WTC11 (cell line): ENCODE data around the gene WWP2. TPM values are rescaled to one million over a fixed set of nuclear protein-coding genes. Genes with fewer than 3 reads are reported as not detected.
A peak's percentile ranks its signal among the peaks of the same experiment; 100 is the strongest.

ENCODE experiments used
- ATAC-seq: fragments of 200-7000 bp; cut with Tn5 transposase; 2 replicates; pipeline ENCODE4 v1.10.0; 2021; ENCODE audit warnings: mild to moderate bottlenecking, moderate library complexity
- CTCF ChIA-PET: fragments of 300-600 bp; sonication (Branson Sonifier 250); formaldehyde crosslinking; loops from one replicate; lab custom pipeline; 2021; ENCODE audit warnings: antibody characterized with exemption; lab: Charles Lee
- POLR2A ChIA-PET: fragments of 350-600 bp; sonication (Branson Sonifier 250); formaldehyde crosslinking; loops from one replicate; lab custom pipeline; 2021; ENCODE audit warnings: antibody characterized with exemption; lab: Charles Lee
- DNase-seq: peaks from one replicate; pipeline ENCODE4 v3.0.0; 2021; ENCODE audit warnings: low spot score
- H3K27ac Mint-ChIP-seq: 2 replicates; pipeline ENCODE4 v1.8.0; 2021; ENCODE audit warnings: mixed read lengths
- H3K27me3 Mint-ChIP-seq: 2 replicates; pipeline ENCODE4 v1.8.0; 2021; ENCODE audit warnings: low read depth, mild to moderate bottlenecking, moderate library complexity, mixed read lengths
- H3K36me3 Mint-ChIP-seq: 2 replicates; pipeline ENCODE4 v1.8.0; 2021; ENCODE audit warnings: mixed read lengths
- H3K4me1 Mint-ChIP-seq: 2 replicates; pipeline ENCODE4 v1.8.0; 2022; ENCODE audit warnings: mixed read lengths
- H3K4me3 Mint-ChIP-seq: 2 replicates; pipeline ENCODE4 v1.8.0; 2021; ENCODE audit warnings: mild to moderate bottlenecking, moderate library complexity, mixed read lengths
- H3K9me3 Mint-ChIP-seq: 2 replicates; pipeline ENCODE4 v1.8.0; 2021; ENCODE audit warnings: mixed read lengths
- ATF1 ChIP-seq: sonication (generic); formaldehyde crosslinking; IDR thresholded peaks from 2 replicates; pipeline ENCODE4 v1.8.1; 2023; ENCODE audit warnings: mild to moderate bottlenecking, moderate library complexity, missing genetic modification reagents
- CREB1 ChIP-seq: sonication (generic); formaldehyde crosslinking; IDR thresholded peaks from 2 replicates; pipeline ENCODE4 v1.8.0; 2023; ENCODE audit warnings: mild to moderate bottlenecking, missing genetic modification reagents
- CREM ChIP-seq: sonication (generic); formaldehyde crosslinking; IDR thresholded peaks from 2 replicates; pipeline ENCODE4 v1.8.1; 2022; ENCODE audit warnings: mild to moderate bottlenecking, missing genetic modification reagents, moderate library complexity
- ETV6 ChIP-seq: sonication (generic); formaldehyde crosslinking; IDR thresholded peaks from 2 replicates; pipeline ENCODE4 v1.8.1; 2022; ENCODE audit warnings: mild to moderate bottlenecking, missing genetic modification reagents
- FOXK1 ChIP-seq: sonication (generic); formaldehyde crosslinking; IDR thresholded peaks from 2 replicates; pipeline ENCODE4 v1.8.0; 2022; ENCODE audit warnings: mild to moderate bottlenecking, moderate library complexity, missing genetic modification reagents
- NFE2L1 ChIP-seq: sonication (generic); formaldehyde crosslinking; IDR thresholded peaks from 2 replicates; pipeline ENCODE4 v1.8.1; 2023; ENCODE audit warnings: missing genetic modification reagents
- NR1H2 ChIP-seq: sonication (generic); formaldehyde crosslinking; IDR thresholded peaks from 2 replicates; pipeline ENCODE4 v1.9.0; 2021; ENCODE audit warnings: mild to moderate bottlenecking, moderate library complexity, missing genetic modification reagents
- OVOL2 ChIP-seq: fragments of 250-450 bp; sonication (Bioruptor Pico); IDR thresholded peaks from 2 replicates; pipeline ENCODE4 v1.9.0; 2021; ENCODE audit warnings: mild to moderate bottlenecking, borderline replicate concordance
- RELA ChIP-seq: sonication (generic); formaldehyde crosslinking; IDR thresholded peaks from 2 replicates; pipeline ENCODE4 v1.8.1; 2022; ENCODE audit warnings: missing genetic modification reagents, mild to moderate bottlenecking, borderline replicate concordance
- SMAD3 ChIP-seq: sonication (generic); formaldehyde crosslinking; IDR thresholded peaks from 2 replicates; pipeline ENCODE4 v1.8.0; 2022; ENCODE audit warnings: missing genetic modification reagents, mild to moderate bottlenecking, borderline replicate concordance
- SMAD4 ChIP-seq: sonication (generic); formaldehyde crosslinking; IDR thresholded peaks from 2 replicates; pipeline ENCODE4 v1.8.0; 2022; ENCODE audit warnings: mild to moderate bottlenecking, missing genetic modification reagents
- SOX15 ChIP-seq: fragments of 250-450 bp; sonication (Bioruptor Pico); IDR thresholded peaks from 2 replicates; pipeline ENCODE4 v1.9.0; 2021; ENCODE audit warnings: mild to moderate bottlenecking
- SP1 ChIP-seq: sonication (generic); formaldehyde crosslinking; conservative IDR thresholded peaks from 2 replicates; pipeline ENCODE4 v1.8.1; 2022; ENCODE audit warnings: missing genetic modification reagents
- TEAD1 ChIP-seq: sonication (generic); formaldehyde crosslinking; IDR thresholded peaks from 2 replicates; pipeline ENCODE4 v1.8.0; 2022; ENCODE audit warnings: mild to moderate bottlenecking, missing genetic modification reagents
- ZNF121 ChIP-seq: sonication (generic); formaldehyde crosslinking; IDR thresholded peaks from 2 replicates; pipeline ENCODE4 v1.8.0; 2023; ENCODE audit warnings: missing genetic modification reagents
- ZNF219 ChIP-seq: sonication (generic); formaldehyde crosslinking; IDR thresholded peaks from 2 replicates; pipeline ENCODE4 v1.8.0; 2023; ENCODE audit warnings: missing genetic modification reagents, mild to moderate bottlenecking, borderline replicate concordance
- ZNF396 ChIP-seq: fragments of 250-450 bp; sonication (Bioruptor Pico); IDR thresholded peaks from 2 replicates; pipeline ENCODE4 v1.8.0; 2021; ENCODE audit warnings: mild to moderate bottlenecking, moderate library complexity, borderline replicate concordance
- total RNA-seq: library from RNA; stranded (reverse); gene quantifications from 3 replicates; pipeline ENCODE4 v1.2.3, GENCODE V29; 2021
- TF ChIP-seq, protein P1 (sequence below): sonication (generic); formaldehyde crosslinking; IDR thresholded peaks from 2 replicates; pipeline ENCODE4 v1.8.1; 2023; ENCODE audit warnings: mild to moderate bottlenecking, missing genetic modification reagents, moderate library complexity
- TF ChIP-seq, protein P2 (sequence below): sonication (generic); formaldehyde crosslinking; IDR thresholded peaks from 2 replicates; pipeline ENCODE4 v1.8.1; 2023; ENCODE audit warnings: mild to moderate bottlenecking, missing genetic modification reagents
- TF ChIP-seq, protein P3 (sequence below): sonication (generic); formaldehyde crosslinking; IDR thresholded peaks from 2 replicates; pipeline ENCODE4 v1.8.1; 2023; ENCODE audit warnings: mild to moderate bottlenecking, missing genetic modification reagents, moderate library complexity
- TF ChIP-seq, protein P4 (sequence below): sonication (generic); formaldehyde crosslinking; IDR thresholded peaks from 2 replicates; pipeline ENCODE4 v1.8.0; 2022; ENCODE audit warnings: mild to moderate bottlenecking, missing genetic modification reagents
- TF ChIP-seq, protein P5 (sequence below): sonication (generic); formaldehyde crosslinking; IDR thresholded peaks from 2 replicates; pipeline ENCODE4 v1.8.0; 2023; ENCODE audit warnings: missing genetic modification reagents, mild to moderate bottlenecking, borderline replicate concordance
- TF ChIP-seq, protein P6 (sequence below): sonication (generic); formaldehyde crosslinking; conservative IDR thresholded peaks from 2 replicates; pipeline ENCODE4 v1.8.1; 2023; ENCODE audit warnings: mild to moderate bottlenecking, low read depth, missing genetic modification reagents, moderate library complexity
- TF ChIP-seq, protein P7 (sequence below): sonication (generic); formaldehyde crosslinking; IDR thresholded peaks from 2 replicates; pipeline ENCODE4 v1.8.1; 2022; ENCODE audit warnings: low read depth, mild to moderate bottlenecking, moderate library complexity, missing genetic modification reagents, borderline replicate concordance

The WWP2 gene
- total RNA-seq, 1 experiment from 2014 or later, result 39.1 TPM

DNA sequence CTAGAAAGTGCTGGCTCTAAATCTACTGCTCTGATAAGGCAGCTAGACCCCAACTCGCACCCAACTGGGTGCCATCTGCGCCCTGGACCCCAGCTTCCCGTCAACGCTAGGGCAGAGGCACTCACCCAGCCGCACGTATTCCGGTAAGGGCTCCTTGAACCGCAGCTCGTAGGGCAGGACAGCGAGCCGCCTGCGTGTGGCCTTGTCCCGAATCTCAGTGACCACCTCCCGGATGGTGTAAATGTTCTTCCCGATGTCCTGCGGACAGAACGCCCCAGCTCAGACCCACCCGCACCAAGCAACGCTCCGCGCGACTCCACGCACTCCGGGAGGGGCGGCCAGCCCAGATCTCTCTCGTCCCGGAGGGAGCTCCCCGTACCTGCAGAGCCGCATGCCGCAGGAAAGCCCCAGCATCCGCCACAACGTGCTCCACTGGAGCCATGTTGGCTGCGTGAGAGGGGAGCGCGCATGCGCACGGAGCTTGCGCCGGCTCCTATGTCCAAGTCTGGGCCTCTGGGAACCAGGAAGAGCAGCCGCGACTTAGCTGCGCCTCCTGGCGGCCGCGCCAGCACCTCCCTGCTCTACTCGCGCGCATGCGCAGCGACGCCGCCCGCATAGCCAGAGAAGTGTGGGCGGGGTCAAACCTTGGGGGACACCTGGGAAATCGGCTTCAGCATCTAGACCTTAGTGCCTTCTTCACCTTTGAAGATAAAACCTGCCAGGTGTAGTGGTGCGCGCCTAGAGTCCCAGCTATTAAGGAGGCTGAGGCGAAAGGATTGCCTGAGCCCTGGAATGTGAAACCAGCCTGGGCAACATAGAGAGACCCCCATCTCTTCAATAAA, 7.4 kb upstream of the WWP2 start, which contains the start of gene NOB1:
NOB1 (minus strand) TSS at position 458 of the 842 bp plus-strand sequence; CDS start at position 442, 16 bp downstream.
- H3K27me3 Mint-ChIP-seq, result peaks cover 35% of the 10 kb centered on the region
- H3K4me3 Mint-ChIP-seq, result peak within 1 kb of the TSS; percentile 100
- ChIA-PET CTCF (interaction anchor here (0.5 to 2.7 kb wide), 39 partner anchors 9 to 538 kb away, joined by 3 to 36 read pairs (median 5); partner anchors contain the start of gene NQO1), POLR2A (interaction anchor here (0.5 to 1.4 kb wide), 7 partner anchors 8 to 522 kb away, joined by 3 to 7 read pairs (median 4); no protein-coding TSS in a partner anchor)
- peaks cover 31% of the 10 kb centered on the region for H3K36me3 Mint-ChIP-seq
- peak within 1 kb of the TSS; percentile 98 for H3K27ac Mint-ChIP-seq
- peak; percentile 99 for DNase-seq
- H3K4me1 Mint-ChIP-seq, result peaks cover 11% of the 10 kb centered on the region
- H3K9me3 Mint-ChIP-seq, result no peaks in the 10 kb centered on the region
- peak; percentile 93 for ATAC-seq
- TF ChIP-seq ETV6 (CRISPR knock-in tag), result 0 out of 2 replicates have a peak, but pooled peaks have one; percentile 67
- TF ChIP-seq SOX15 (CRISPR knock-in tag), result no peak
- peak; percentile 75 for TF ChIP-seq SP1 (CRISPR knock-in tag)
- TF ChIP-seq ATF1, result 0 out of 2 replicates have a peak, but pooled peaks have one; percentile 72
- TF ChIP-seq, protein P1, sequence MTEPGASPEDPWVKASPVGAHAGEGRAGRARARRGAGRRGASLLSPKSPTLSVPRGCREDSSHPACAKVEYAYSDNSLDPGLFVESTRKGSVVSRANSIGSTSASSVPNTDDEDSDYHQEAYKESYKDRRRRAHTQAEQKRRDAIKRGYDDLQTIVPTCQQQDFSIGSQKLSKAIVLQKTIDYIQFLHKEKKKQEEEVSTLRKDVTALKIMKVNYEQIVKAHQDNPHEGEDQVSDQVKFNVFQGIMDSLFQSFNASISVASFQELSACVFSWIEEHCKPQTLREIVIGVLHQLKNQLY (CRISPR knock-in tag), result 0 out of 2 replicates have a peak, but pooled peaks have one; percentile 61
- no peak for TF ChIP-seq OVOL2 (CRISPR knock-in tag)
- TF ChIP-seq ZNF219 (CRISPR knock-in tag), result 0 out of 2 replicates have a peak, but pooled peaks have one; percentile 34
- peak; percentile 90 for TF ChIP-seq TEAD1 (CRISPR knock-in tag)
- TF ChIP-seq SMAD3 (CRISPR knock-in tag), result 0 out of 2 replicates have a peak, but pooled peaks have one; percentile 47
- no peak for TF ChIP-seq ZNF396 (CRISPR knock-in tag)
- TF ChIP-seq, protein P2, sequence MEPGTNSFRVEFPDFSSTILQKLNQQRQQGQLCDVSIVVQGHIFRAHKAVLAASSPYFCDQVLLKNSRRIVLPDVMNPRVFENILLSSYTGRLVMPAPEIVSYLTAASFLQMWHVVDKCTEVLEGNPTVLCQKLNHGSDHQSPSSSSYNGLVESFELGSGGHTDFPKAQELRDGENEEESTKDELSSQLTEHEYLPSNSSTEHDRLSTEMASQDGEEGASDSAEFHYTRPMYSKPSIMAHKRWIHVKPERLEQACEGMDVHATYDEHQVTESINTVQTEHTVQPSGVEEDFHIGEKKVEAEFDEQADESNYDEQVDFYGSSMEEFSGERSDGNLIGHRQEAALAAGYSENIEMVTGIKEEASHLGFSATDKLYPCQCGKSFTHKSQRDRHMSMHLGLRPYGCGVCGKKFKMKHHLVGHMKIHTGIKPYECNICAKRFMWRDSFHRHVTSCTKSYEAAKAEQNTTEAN (CRISPR knock-in tag), result peak; percentile 76; the same call in 1 of the 2 replicates
- TF ChIP-seq, protein P3, sequence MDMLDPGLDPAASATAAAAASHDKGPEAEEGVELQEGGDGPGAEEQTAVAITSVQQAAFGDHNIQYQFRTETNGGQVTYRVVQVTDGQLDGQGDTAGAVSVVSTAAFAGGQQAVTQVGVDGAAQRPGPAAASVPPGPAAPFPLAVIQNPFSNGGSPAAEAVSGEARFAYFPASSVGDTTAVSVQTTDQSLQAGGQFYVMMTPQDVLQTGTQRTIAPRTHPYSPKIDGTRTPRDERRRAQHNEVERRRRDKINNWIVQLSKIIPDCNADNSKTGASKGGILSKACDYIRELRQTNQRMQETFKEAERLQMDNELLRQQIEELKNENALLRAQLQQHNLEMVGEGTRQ (CRISPR knock-in tag), result peak; percentile 51
- TF ChIP-seq NFE2L1 (CRISPR knock-in tag), result no peak
- TF ChIP-seq FOXK1 (CRISPR knock-in tag), result peak; percentile 71; the same call in 1 of the 2 replicates
- TF ChIP-seq SMAD4, result no peak
- TF ChIP-seq ZNF121 (CRISPR knock-in tag), result peak; percentile 90
- TF ChIP-seq, protein P4, sequence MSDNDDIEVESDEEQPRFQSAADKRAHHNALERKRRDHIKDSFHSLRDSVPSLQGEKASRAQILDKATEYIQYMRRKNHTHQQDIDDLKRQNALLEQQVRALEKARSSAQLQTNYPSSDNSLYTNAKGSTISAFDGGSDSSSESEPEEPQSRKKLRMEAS, result peak; percentile 97
- 0 out of 2 replicates have a peak, but pooled peaks have one; percentile 56 for TF ChIP-seq CREM
- no peak for TF ChIP-seq RELA
- TF ChIP-seq, protein P5, sequence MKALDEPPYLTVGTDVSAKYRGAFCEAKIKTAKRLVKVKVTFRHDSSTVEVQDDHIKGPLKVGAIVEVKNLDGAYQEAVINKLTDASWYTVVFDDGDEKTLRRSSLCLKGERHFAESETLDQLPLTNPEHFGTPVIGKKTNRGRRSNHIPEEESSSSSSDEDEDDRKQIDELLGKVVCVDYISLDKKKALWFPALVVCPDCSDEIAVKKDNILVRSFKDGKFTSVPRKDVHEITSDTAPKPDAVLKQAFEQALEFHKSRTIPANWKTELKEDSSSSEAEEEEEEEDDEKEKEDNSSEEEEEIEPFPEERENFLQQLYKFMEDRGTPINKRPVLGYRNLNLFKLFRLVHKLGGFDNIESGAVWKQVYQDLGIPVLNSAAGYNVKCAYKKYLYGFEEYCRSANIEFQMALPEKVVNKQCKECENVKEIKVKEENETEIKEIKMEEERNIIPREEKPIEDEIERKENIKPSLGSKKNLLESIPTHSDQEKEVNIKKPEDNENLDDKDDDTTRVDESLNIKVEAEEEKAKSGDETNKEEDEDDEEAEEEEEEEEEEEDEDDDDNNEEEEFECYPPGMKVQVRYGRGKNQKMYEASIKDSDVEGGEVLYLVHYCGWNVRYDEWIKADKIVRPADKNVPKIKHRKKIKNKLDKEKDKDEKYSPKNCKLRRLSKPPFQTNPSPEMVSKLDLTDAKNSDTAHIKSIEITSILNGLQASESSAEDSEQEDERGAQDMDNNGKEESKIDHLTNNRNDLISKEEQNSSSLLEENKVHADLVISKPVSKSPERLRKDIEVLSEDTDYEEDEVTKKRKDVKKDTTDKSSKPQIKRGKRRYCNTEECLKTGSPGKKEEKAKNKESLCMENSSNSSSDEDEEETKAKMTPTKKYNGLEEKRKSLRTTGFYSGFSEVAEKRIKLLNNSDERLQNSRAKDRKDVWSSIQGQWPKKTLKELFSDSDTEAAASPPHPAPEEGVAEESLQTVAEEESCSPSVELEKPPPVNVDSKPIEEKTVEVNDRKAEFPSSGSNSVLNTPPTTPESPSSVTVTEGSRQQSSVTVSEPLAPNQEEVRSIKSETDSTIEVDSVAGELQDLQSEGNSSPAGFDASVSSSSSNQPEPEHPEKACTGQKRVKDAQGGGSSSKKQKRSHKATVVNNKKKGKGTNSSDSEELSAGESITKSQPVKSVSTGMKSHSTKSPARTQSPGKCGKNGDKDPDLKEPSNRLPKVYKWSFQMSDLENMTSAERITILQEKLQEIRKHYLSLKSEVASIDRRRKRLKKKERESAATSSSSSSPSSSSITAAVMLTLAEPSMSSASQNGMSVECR, result peak; percentile 96
- TF ChIP-seq, protein P6, sequence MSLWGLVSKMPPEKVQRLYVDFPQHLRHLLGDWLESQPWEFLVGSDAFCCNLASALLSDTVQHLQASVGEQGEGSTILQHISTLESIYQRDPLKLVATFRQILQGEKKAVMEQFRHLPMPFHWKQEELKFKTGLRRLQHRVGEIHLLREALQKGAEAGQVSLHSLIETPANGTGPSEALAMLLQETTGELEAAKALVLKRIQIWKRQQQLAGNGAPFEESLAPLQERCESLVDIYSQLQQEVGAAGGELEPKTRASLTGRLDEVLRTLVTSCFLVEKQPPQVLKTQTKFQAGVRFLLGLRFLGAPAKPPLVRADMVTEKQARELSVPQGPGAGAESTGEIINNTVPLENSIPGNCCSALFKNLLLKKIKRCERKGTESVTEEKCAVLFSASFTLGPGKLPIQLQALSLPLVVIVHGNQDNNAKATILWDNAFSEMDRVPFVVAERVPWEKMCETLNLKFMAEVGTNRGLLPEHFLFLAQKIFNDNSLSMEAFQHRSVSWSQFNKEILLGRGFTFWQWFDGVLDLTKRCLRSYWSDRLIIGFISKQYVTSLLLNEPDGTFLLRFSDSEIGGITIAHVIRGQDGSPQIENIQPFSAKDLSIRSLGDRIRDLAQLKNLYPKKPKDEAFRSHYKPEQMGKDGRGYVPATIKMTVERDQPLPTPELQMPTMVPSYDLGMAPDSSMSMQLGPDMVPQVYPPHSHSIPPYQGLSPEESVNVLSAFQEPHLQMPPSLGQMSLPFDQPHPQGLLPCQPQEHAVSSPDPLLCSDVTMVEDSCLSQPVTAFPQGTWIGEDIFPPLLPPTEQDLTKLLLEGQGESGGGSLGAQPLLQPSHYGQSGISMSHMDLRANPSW (CRISPR knock-in tag), result no peak
- TF ChIP-seq CREB1 (CRISPR knock-in tag), result 0 out of 2 replicates have a peak, but pooled peaks have one; percentile 36
- TF ChIP-seq NR1H2 (CRISPR knock-in tag), result no peak
- TF ChIP-seq, protein P7, sequence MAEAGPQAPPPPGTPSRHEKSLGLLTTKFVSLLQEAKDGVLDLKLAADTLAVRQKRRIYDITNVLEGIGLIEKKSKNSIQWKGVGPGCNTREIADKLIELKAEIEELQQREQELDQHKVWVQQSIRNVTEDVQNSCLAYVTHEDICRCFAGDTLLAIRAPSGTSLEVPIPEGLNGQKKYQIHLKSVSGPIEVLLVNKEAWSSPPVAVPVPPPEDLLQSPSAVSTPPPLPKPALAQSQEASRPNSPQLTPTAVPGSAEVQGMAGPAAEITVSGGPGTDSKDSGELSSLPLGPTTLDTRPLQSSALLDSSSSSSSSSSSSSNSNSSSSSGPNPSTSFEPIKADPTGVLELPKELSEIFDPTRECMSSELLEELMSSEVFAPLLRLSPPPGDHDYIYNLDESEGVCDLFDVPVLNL (CRISPR knock-in tag), result no peak
